Esophagus muscularis mucosa (tissue), 4 donors: Measurements from ENCODE around the gene ECM2. TPM values are rescaled to one million over a fixed set of nuclear protein-coding genes. Genes with fewer than 3 reads are reported as not detected.
A peak's percentile ranks its signal among the peaks of the same experiment; 100 is the strongest.

Experiments
- DNase-seq: peaks from one replicate; pipeline ENCODE4 v3.0.0-alpha.2; 2017; ENCODE audit errors: extremely low spot score
- H3K27ac ChIP-seq, 4 donors: fragments of 200-600 bp; sonication (generic); replicated peaks in 1 of 4; 1 replicate in 3 of 4; 2 replicates in 1 of 4; pipeline ENCODE4 v1.5.1; 2016 to 2019; ENCODE audit warnings: mild to moderate bottlenecking in 1 of 4
- H3K27me3 ChIP-seq, 4 donors: fragments of 200-600 bp; sonication (generic); one replicate each; pipeline versions ENCODE4 v1.5.1 to v1.6.0; 2016 to 2019
- H3K36me3 ChIP-seq, 4 donors: fragments of 200-600 bp; sonication (generic); one replicate each; pipeline ENCODE4 v1.5.1; 2016 to 2019
- H3K4me1 ChIP-seq, 4 donors: fragments of 200-600 bp; sonication (generic); one replicate each; pipeline ENCODE4 v1.5.1; 2016 to 2019
- H3K4me3 ChIP-seq, 4 donors: fragments of 200-600 bp; sonication (generic); 1 replicate in 2 of 4; 2 replicates in 2 of 4; pipeline ENCODE4 v1.5.1; 2016 to 2019; ENCODE audit warnings: mild to moderate bottlenecking in 4 of 4, moderate library complexity in 1 of 4
- H3K9me3 ChIP-seq, 4 donors: fragments of 200-600 bp; sonication (generic); 1 replicate in 3 of 4; 2 replicates in 1 of 4; pipeline ENCODE4 v1.5.1; 2016 to 2019
- CTCF ChIP-seq, 3 experiments: fragments of 200-600 bp in 2 of 3; fragments of 450-650 bp in 1 of 3; sonication (generic) in 2 of 3; IDR thresholded peaks; one replicate each; pipeline ENCODE4 v1.5.1; 2017 to 2019; ENCODE audit warnings: antibody characterized with exemption in 3 of 3, mild to moderate bottlenecking in 2 of 3, moderate library complexity in 1 of 3
- EP300 ChIP-seq: sonication (generic); formaldehyde crosslinking; IDR thresholded peaks from one replicate; pipeline ENCODE4 v1.6.1; 2017; ENCODE audit warnings: antibody characterized with exemption
- POLR2A ChIP-seq: fragments of 450-650 bp; IDR thresholded peaks from one replicate; pipeline ENCODE4 v1.6.1; 2017; ENCODE audit warnings: antibody characterized with exemption, moderate library complexity, mild to moderate bottlenecking, low read depth
- POLR2AphosphoS5 ChIP-seq, 2 donors: sonication (generic); formaldehyde crosslinking; IDR thresholded peaks; one replicate each; pipeline ENCODE4 v1.6.1; 2017; ENCODE audit warnings: antibody characterized with exemption in 2 of 2
- WGBS: methylation state at CpG from one replicate; pipeline ENCODE4 v1.1.5; 2018; 5-methylcytosine and 5-hydroxymethylcytosine counted together
- intact Hi-C: fragments of 100-400 bp; cut with DNase I; formaldehyde crosslinking; loops from one replicate; pipeline ENCODE4 v1.15.1; 2023
- total RNA-seq, 4 donors: library from RNA; depleted of rRNA; stranded (reverse); fragments of >200 nt; gene quantifications; one replicate each; pipeline versions ENCODE4 v1.1.0 to v1.2.1, GENCODE V29; 2016

The ECM2 gene
- total RNA-seq, 4 donors from 2014 or later: 8.1 to 11.7 (median 9.8) TPM

GRCh38 chr9:92500725-92501124, 35.1 kb downstream of the ECM2 start:
- WGBS: 97% methylated on average over 5 of the region's 5 CpGs
- peak overlapping the region; percentile 72 to 80 (median 78) for H3K27ac ChIP-seq
- TF ChIP-seq CTCF (IDR thresholded peaks at IDR 0.05): no peak
- H3K4me1 ChIP-seq: peaks cover 22 to 74% (median 63%) of the 10 kb centered on the region in 4 donors
- intact Hi-C loops: loop anchor here (5.0 kb wide), 1 partner anchor 117 kb away; no protein-coding TSS in a partner anchor
- no peaks in the 10 kb centered on the region for H3K9me3 ChIP-seq
- no peaks in the 10 kb centered on the region for H3K36me3 ChIP-seq
- DNase-seq: no peak
- H3K27me3 ChIP-seq: no peaks in the 10 kb centered on the region
- no peak overlapping the region for H3K4me3 ChIP-seq

GRCh38 chr9:92499701-92500100, 36.1 kb downstream of the ECM2 start:
- Histone ChIP-seq H3K27me3 (no peaks in the 10 kb centered on the region), H3K27ac (peak overlapping the region in 3 of 4 donors; percentile 72 to 80 (median 75)), H3K4me3 (no peak overlapping the region), H3K9me3 (no peaks in the 10 kb centered on the region), H3K4me1 (peaks cover 17 to 73% (median 62%) of the 10 kb centered on the region in 4 donors), H3K36me3 (no peaks in the 10 kb centered on the region)
- TF ChIP-seq CTCF (IDR thresholded peaks at IDR 0.05) (no peak), POLR2A (no peak), EP300 (no peak), POLR2AphosphoS5 (IDR thresholded peaks at IDR 0.05) (no peak)
- WGBS: 77% methylated on average over 2 of the region's 2 CpGs
- no peak for DNase-seq
- intact Hi-C loops: loop anchor here (5.0 kb wide), 1 partner anchor 118 kb away; no protein-coding TSS in a partner anchor

GRCh38 chr9:92496396-92497176, 39.2 kb downstream of the ECM2 start:
- H3K4me1 ChIP-seq: peaks cover 11 to 71% (median 62%) of the 10 kb centered on the region in 4 donors
- H3K27ac ChIP-seq: no peak overlapping the region
- H3K4me3 ChIP-seq: no peak overlapping the region
- no peaks in the 10 kb centered on the region for H3K36me3 ChIP-seq
- no peak for DNase-seq
- TF ChIP-seq POLR2A: no peak
- TF ChIP-seq POLR2AphosphoS5 (IDR thresholded peaks at IDR 0.05): no peak
- no peak for TF ChIP-seq CTCF (IDR thresholded peaks at IDR 0.05)
- TF ChIP-seq EP300: no peak
- intact Hi-C loops: no loop called here
- no peaks in the 10 kb centered on the region for H3K9me3 ChIP-seq
- WGBS: 79% methylated on average over 5 of the region's 5 CpGs
- no peaks in the 10 kb centered on the region for H3K27me3 ChIP-seq

- WGBS: 77% methylated on average over 2 of the region's 2 CpGs
- H3K36me3 ChIP-seq: no peaks in the 10 kb centered on the region
- H3K9me3 ChIP-seq: no peaks in the 10 kb centered on the region
- H3K4me3 ChIP-seq: no peak overlapping the region
- no peak for TF ChIP-seq POLR2AphosphoS5 (IDR thresholded peaks at IDR 0.05)
- no peak for TF ChIP-seq POLR2A
- intact Hi-C loops: loop anchor here (5.0 kb wide), 1 partner anchor 127 kb away; no protein-coding TSS in a partner anchor
- no peak for DNase-seq
- H3K4me1 ChIP-seq: peaks cover 5 to 75% (median 58%) of the 10 kb centered on the region in 4 donors
- H3K27me3 ChIP-seq: no peaks in the 10 kb centered on the region
- peak overlapping the region in 2 of 4 donors; percentile 16 to 44 for H3K27ac ChIP-seq
Observed at GRCh38 chr9:92494856-92495255, 40.9 kb downstream of the ECM2 start.

GRCh38 chr9:92493749-92494387, 41.9 kb downstream of the ECM2 start:
- Histone ChIP-seq H3K27me3 (no peaks in the 10 kb centered on the region), H3K4me3 (no peak overlapping the region), H3K4me1 (peaks cover 5 to 77% (median 61%) of the 10 kb centered on the region in 4 donors), H3K27ac (peak overlapping the region in 1 of 4 donors; percentile 5), H3K36me3 (no peaks in the 10 kb centered on the region), H3K9me3 (no peaks in the 10 kb centered on the region)
- intact Hi-C loops: loop anchor here (5.0 kb wide), 1 partner anchor 128 kb away; no protein-coding TSS in a partner anchor
- no peak for DNase-seq
- TF ChIP-seq POLR2AphosphoS5 (IDR thresholded peaks at IDR 0.05) (no peak), POLR2A (no peak), EP300 (no peak), CTCF (IDR thresholded peaks at IDR 0.05) (no peak)
- 91% methylated on average over 9 of the region's 9 CpGs for WGBS
